ENCODE results near the gene KIF19. TPM values are rescaled to one million over a fixed set of nuclear protein-coding genes. Genes with fewer than 3 reads are reported as not detected.

The KIF19 gene
- total RNA-seq, 1 donor from 2014 or later, result 80.8 TPM

GRCh38 chr17:74380086-74380958 lies 54.3 kb downstream of the KIF19 start:
- Mint-ChIP-seq H3K4me1 (ENCODE audit: low read depth, unreplicated experiment) (peaks cover 15% of the 10 kb centered on the region), H3K36me3 (ENCODE audit: unreplicated experiment) (no peaks in the 10 kb centered on the region), H3K4me3 (ENCODE audit: unreplicated experiment) (no peak overlapping the region), H3K27me3 (ENCODE audit: unreplicated experiment) (no peaks in the 10 kb centered on the region), H3K9me3 (ENCODE audit: unreplicated experiment) (peaks cover 2% of the 10 kb centered on the region), H3K27ac (ENCODE audit: unreplicated experiment) (peak overlapping the region; percentile 28)
- DNase-seq, result no peak
- no peak for TF ChIP-seq CTCF (IDR thresholded peaks at IDR 0.05; ENCODE audit: partially characterized antibody, unreplicated experiment)

DNA sequence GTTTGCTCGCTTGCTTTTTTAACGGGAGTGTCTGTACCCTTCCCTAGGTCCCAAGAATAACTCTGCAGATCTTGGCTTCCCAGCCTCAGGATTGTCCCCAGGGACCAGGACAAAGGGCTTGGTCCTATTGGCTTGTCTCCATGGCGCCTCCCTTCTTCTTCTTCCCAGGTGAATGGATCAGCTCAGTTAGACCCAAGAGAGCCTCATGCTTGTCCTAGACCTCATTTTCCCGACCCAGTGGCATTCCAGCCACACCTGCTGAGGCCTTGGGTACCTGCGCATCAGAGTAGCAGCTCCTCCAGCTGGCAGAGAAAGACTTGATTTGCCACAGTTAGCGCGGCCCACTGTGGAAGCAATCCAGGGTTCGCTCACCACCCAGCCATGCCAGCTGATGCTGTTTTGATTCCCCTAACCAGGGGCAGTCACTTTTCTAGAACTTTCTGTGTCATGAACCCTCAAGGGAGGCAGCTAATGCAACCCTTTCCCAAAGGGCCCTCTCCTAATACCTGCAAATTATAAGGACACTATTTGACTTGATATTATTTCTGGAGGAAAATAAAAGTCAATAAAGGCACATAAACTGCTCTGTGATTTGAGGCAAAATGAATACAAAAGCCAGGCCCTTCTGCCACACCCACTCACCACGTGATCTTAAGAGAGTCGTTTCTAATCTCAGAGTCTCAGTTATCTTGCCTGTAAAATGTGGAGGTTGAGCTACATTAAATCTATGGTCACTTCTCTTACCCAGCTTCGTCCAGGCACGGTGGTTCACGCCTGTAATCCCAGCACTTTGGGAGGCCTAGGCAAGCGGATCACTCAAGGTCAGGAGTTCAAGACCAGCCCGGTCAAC lies 55.2 kb downstream of the KIF19 start:
- DNase-seq, result no peak
- Mint-ChIP-seq H3K27ac (ENCODE audit: unreplicated experiment) (peak overlapping the region; percentile 28), H3K36me3 (ENCODE audit: unreplicated experiment) (no peaks in the 10 kb centered on the region), H3K4me1 (ENCODE audit: low read depth, unreplicated experiment) (peaks cover 12% of the 10 kb centered on the region), H3K9me3 (ENCODE audit: unreplicated experiment) (peaks cover 4% of the 10 kb centered on the region), H3K27me3 (ENCODE audit: unreplicated experiment) (peaks cover under 1% of the 10 kb centered on the region), H3K4me3 (ENCODE audit: unreplicated experiment) (no peak overlapping the region)
- TF ChIP-seq CTCF (IDR thresholded peaks at IDR 0.05; ENCODE audit: partially characterized antibody, unreplicated experiment), result no peak

DNA sequence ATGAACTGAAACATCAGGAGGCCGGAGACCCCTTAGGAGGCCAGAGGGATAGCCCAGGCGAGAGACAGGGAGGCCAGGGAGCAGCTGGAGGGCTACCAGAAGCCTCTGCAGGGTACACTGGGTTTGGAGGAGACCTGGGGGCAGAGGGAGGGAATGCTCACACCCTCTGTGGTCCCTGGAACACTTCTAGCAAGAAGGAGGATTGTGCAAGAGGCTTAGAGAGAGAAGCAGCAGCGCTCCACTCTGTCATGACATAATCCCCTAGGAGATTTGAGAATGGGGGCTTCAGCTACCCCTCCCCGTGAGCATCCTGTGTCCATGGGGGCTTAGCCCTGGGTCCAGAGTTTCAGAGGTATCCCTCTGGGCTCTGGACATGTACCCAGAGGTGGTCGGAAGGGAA lies 57.1 kb downstream of the KIF19 start:
- Mint-ChIP-seq H3K27ac (ENCODE audit: unreplicated experiment) (no peak overlapping the region), H3K4me1 (ENCODE audit: low read depth, unreplicated experiment) (peaks cover 12% of the 10 kb centered on the region), H3K36me3 (ENCODE audit: unreplicated experiment) (no peaks in the 10 kb centered on the region), H3K9me3 (ENCODE audit: unreplicated experiment) (peaks cover 4% of the 10 kb centered on the region), H3K4me3 (ENCODE audit: unreplicated experiment) (no peak overlapping the region), H3K27me3 (ENCODE audit: unreplicated experiment) (peaks cover 2% of the 10 kb centered on the region)
- no peak for DNase-seq
- no peak for TF ChIP-seq CTCF (IDR thresholded peaks at IDR 0.05; ENCODE audit: partially characterized antibody, unreplicated experiment)

GRCh38 chr17:74385201-74385600 lies 59.2 kb downstream of the KIF19 start:
- Mint-ChIP-seq H3K36me3 (ENCODE audit: unreplicated experiment) (no peaks in the 10 kb centered on the region), H3K27ac (ENCODE audit: unreplicated experiment) (no peak overlapping the region), H3K27me3 (ENCODE audit: unreplicated experiment) (peaks cover 2% of the 10 kb centered on the region), H3K9me3 (ENCODE audit: unreplicated experiment) (peaks cover 11% of the 10 kb centered on the region), H3K4me1 (ENCODE audit: low read depth, unreplicated experiment) (peaks cover 10% of the 10 kb centered on the region), H3K4me3 (ENCODE audit: unreplicated experiment) (no peak overlapping the region)
- DNase-seq, result no peak
- no peak for TF ChIP-seq CTCF (IDR thresholded peaks at IDR 0.05; ENCODE audit: partially characterized antibody, unreplicated experiment)

Measured in glutamatergic neuron (in vitro differentiated cells).